Spleen (tissue), 7 donors: ENCODE measurements around the gene FAM228A.

Experiments used
- POLR2A ChIP-seq, 3 donors: fragments of 450-650 bp; IDR thresholded peaks; one replicate each; pipeline ENCODE4 v1.5.1; 2017; ENCODE audit warnings: antibody characterized with exemption in 3 of 3, mild to moderate bottlenecking in 1 of 3
- POLR2AphosphoS5 ChIP-seq, 3 donors: sonication (generic); formaldehyde crosslinking; IDR thresholded peaks; one replicate each; pipeline ENCODE4 v1.5.1; 2017; ENCODE audit warnings: antibody characterized with exemption in 3 of 3
- TF ChIP-seq, protein P1 (sequence below), 11 experiments: fragments of 200-600 bp in 7 of 11; fragments of 450-650 bp in 4 of 11; sonication (generic) in 4 of 11; IDR thresholded peaks in 8 of 11; conservative IDR thresholded peaks in 3 of 11; 1 replicate in 7 of 11; 2 replicates in 4 of 11; pipeline versions ENCODE4 v1.4.0 to v1.8.0; 2016 to 2021; ENCODE audit warnings: antibody characterized with exemption in 11 of 11, inconsistent platforms in 4 of 11, mild to moderate bottlenecking in 1 of 11
- donor health status: DM: no; HTN: no; CAD: no; lungs with moderate emphysema.
- donor health status: DM: no; HTN: no; CAD: no.
- donor health status: DM: no; HTN: no; CAD: no.

- TF ChIP-seq, protein P1, sequence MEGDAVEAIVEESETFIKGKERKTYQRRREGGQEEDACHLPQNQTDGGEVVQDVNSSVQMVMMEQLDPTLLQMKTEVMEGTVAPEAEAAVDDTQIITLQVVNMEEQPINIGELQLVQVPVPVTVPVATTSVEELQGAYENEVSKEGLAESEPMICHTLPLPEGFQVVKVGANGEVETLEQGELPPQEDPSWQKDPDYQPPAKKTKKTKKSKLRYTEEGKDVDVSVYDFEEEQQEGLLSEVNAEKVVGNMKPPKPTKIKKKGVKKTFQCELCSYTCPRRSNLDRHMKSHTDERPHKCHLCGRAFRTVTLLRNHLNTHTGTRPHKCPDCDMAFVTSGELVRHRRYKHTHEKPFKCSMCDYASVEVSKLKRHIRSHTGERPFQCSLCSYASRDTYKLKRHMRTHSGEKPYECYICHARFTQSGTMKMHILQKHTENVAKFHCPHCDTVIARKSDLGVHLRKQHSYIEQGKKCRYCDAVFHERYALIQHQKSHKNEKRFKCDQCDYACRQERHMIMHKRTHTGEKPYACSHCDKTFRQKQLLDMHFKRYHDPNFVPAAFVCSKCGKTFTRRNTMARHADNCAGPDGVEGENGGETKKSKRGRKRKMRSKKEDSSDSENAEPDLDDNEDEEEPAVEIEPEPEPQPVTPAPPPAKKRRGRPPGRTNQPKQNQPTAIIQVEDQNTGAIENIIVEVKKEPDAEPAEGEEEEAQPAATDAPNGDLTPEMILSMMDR (IDR thresholded peaks at IDR 0.05 in 8 of 11, conservative IDR thresholded peaks at IDR 0.05 in 3 of 11) = no peak
- no peak for TF ChIP-seq POLR2AphosphoS5 (IDR thresholded peaks at IDR 0.05)
- no peak for TF ChIP-seq POLR2A (IDR thresholded peaks at IDR 0.05)
Measured at GRCh38 chr2:24189551-24189950, 14.7 kb downstream of the FAM228A start.
